ENCODE measurements around the gene KIF1B.
"Not testable (repeated sequence)": the region's sequence is repeated elsewhere in the genome, so short reads cannot be mapped to it uniquely, and the experiment has no call there.

KIF1B gene

GRCh38 chr1:10426535-10426848 lies 216.1 kb downstream of the KIF1B start:
- DNase-seq (ENCODE audit: low read depth in 2 of 2): not testable (repeated sequence)

GRCh38 chr1:10428984-10429383 lies 218.6 kb downstream of the KIF1B start:
- no peak for DNase-seq (ENCODE audit: low read depth in 2 of 2)

GRCh38 chr1:10429868-10430215 lies 219.5 kb downstream of the KIF1B start:
- DNase-seq (ENCODE audit: low read depth in 2 of 2): no peak

- DNase-seq (ENCODE audit: low read depth in 2 of 2): peak; percentile 90 to 96
Observed at GRCh38 chr1:10430216-10431069, 220.1 kb downstream of the KIF1B start, which contains the start of gene CENPS. TSS of gene CENPS (plus strand) at chr1:10430433. CDS start at chr1:10430518, 85 bp downstream.
